K562 (cell line): ENCODE data around the gene PPP1R10. TPM values are rescaled to one million over a fixed set of nuclear protein-coding genes. Genes with fewer than 3 reads are reported as not detected.

Source experiments
- RBFOX2 ChIP-seq: fragments of 200-400 bp; formaldehyde crosslinking; IDR thresholded peaks from 2 replicates; pipeline ENCODE4 v1.6.1; 2017; ENCODE audit warnings: low read depth, mild to moderate bottlenecking, low read length, moderate library complexity
- TFAM ChIP-seq: fragments of 250-450 bp; sonication (Bioruptor Pico); conservative IDR thresholded peaks from 2 replicates; pipeline ENCODE4 v1.5.0; 2021; ENCODE audit warnings: mild to moderate bottlenecking, moderate library complexity
- polyA plus RNA-seq, 8 experiments: library from polyadenylated mRNA; depleted of rRNA in 4 of 8; stranded (reverse) in 5 of 8; unstranded in 3 of 8; fragments of >200 nt; fragmentation: Nextera tagmentation in 2 of 8; fragmentation: Illumina TruSeq in 1 of 8; extraction: Ambion mirVana in 2 of 8; extraction: Trizol in 1 of 8; gene quantifications; 2 replicates each; pipeline versions ENCODE4 v1.2.1 to v1.2.3, GENCODE V29; 2011 to 2014; ENCODE audit warnings: inconsistent platforms in 1 of 8, missing spikeins in 1 of 8
- total RNA-seq, 7 experiments: library from RNA; depleted of rRNA in 6 of 7; stranded (reverse); fragments of >200 nt in 6 of 7; fragmentation: Illumina TruSeq in 2 of 7; extraction: Trizol in 2 of 7; gene quantifications; 2 replicates each; pipeline versions ENCODE4 v1.2.1 to v1.2.3, GENCODE V29; 2011 to 2021; ENCODE audit warnings: low replicate concordance in 1 of 7
- TF ChIP-seq, protein P1 (sequence below): fragments of 150-350 bp; conservative IDR thresholded peaks from 2 replicates; pipeline ENCODE4 v1.6.1; 2014; ENCODE audit warnings: low read length
- TF ChIP-seq, protein P2 (sequence below): fragments of 250-450 bp; sonication (Bioruptor Pico); IDR thresholded peaks from 2 replicates; pipeline ENCODE4 v1.4.0; 2020; ENCODE audit warnings: mild to moderate bottlenecking
- TF ChIP-seq, protein P3 (sequence below): fragments of 250-450 bp; sonication (Bioruptor Pico); IDR thresholded peaks from 2 replicates; pipeline ENCODE4 v1.9.0; 2021; ENCODE audit warnings: mild to moderate bottlenecking, inconsistent platforms
- TF ChIP-seq, protein P4 (sequence below): fragments of 450-650 bp; IDR thresholded peaks from 2 replicates; pipeline ENCODE4 v1.6.1; 2016; ENCODE audit warnings: mild to moderate bottlenecking, moderate library complexity

The PPP1R10 gene
- total and polyA plus RNA-seq, 9 of the 15 experiments (the other 6 are each of a cell fraction or from before 2014, with no cell fraction given), result 14.1 to 65.5 (median 32.6) TPM

DNA sequence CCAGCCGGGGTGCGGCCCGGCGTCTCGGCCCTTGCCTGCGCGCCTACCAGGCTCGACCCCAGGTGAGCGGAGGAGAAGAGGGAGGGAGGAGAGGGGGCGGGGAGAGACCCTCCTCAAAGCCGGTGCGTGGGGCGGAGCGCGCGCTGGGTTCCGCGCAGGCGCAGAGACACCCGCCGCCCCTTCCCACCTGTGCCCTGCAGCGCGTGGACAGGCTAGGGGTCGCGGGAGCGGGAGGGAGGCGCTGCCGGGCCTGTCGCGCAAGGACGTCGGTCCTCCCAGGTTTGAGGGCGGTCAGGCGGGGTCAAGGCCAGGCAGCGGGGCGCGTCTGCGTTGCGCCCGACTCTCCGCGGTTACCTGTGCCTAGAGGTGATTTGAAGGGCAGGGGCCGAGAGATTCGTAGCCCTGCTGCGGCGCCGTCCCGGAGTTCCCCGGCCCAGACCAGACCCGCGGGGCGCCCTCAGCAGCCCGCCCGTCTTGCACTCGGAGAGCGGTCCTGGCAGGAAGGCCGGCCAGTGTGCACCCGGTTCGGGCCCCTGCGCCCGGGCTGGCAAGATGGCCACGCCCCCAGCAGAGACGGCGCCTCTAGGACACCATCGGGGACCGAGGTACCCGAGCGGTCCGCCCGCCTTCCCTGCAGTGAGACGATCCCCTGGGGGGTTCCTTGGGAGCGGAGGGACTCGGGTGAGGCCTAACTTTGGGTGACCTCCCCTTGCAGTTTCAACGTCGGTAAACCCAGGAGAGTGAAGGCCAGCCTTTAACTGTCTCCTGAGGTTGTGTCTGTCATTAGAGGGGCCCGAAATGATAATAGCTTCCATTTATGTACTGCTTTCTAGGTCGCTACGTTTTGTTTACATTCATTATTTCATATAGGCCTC lies 30.4 kb upstream of the PPP1R10 start (continued):
- TF ChIP-seq, protein P1, sequence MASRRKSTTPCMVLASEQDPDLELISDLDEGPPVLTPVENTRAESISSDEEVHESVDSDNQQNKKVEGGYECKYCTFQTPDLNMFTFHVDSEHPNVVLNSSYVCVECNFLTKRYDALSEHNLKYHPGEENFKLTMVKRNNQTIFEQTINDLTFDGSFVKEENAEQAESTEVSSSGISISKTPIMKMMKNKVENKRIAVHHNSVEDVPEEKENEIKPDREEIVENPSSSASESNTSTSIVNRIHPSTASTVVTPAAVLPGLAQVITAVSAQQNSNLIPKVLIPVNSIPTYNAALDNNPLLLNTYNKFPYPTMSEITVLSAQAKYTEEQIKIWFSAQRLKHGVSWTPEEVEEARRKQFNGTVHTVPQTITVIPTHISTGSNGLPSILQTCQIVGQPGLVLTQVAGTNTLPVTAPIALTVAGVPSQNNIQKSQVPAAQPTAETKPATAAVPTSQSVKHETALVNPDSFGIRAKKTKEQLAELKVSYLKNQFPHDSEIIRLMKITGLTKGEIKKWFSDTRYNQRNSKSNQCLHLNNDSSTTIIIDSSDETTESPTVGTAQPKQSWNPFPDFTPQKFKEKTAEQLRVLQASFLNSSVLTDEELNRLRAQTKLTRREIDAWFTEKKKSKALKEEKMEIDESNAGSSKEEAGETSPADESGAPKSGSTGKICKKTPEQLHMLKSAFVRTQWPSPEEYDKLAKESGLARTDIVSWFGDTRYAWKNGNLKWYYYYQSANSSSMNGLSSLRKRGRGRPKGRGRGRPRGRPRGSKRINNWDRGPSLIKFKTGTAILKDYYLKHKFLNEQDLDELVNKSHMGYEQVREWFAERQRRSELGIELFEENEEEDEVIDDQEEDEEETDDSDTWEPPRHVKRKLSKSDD, result no peak
- no peak for TF ChIP-seq TFAM (CRISPR knock-in tag)
- TF ChIP-seq, protein P2, sequence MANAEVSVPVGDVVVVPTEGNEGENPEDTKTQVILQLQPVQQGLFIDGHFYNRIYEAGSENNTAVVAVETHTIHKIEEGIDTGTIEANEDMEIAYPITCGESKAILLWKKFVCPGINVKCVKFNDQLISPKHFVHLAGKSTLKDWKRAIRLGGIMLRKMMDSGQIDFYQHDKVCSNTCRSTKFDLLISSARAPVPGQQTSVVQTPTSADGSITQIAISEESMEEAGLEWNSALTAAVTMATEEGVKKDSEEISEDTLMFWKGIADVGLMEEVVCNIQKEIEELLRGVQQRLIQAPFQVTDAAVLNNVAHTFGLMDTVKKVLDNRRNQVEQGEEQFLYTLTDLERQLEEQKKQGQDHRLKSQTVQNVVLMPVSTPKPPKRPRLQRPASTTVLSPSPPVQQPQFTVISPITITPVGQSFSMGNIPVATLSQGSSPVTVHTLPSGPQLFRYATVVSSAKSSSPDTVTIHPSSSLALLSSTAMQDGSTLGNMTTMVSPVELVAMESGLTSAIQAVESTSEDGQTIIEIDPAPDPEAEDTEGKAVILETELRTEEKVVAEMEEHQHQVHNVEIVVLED (CRISPR knock-in tag), result no peak
- TF ChIP-seq RBFOX2, result peak; percentile 89
- TF ChIP-seq, protein P3, sequence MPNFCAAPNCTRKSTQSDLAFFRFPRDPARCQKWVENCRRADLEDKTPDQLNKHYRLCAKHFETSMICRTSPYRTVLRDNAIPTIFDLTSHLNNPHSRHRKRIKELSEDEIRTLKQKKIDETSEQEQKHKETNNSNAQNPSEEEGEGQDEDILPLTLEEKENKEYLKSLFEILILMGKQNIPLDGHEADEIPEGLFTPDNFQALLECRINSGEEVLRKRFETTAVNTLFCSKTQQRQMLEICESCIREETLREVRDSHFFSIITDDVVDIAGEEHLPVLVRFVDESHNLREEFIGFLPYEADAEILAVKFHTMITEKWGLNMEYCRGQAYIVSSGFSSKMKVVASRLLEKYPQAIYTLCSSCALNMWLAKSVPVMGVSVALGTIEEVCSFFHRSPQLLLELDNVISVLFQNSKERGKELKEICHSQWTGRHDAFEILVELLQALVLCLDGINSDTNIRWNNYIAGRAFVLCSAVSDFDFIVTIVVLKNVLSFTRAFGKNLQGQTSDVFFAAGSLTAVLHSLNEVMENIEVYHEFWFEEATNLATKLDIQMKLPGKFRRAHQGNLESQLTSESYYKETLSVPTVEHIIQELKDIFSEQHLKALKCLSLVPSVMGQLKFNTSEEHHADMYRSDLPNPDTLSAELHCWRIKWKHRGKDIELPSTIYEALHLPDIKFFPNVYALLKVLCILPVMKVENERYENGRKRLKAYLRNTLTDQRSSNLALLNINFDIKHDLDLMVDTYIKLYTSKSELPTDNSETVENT (CRISPR knock-in tag), result peak; percentile 83
- TF ChIP-seq, protein P4, sequence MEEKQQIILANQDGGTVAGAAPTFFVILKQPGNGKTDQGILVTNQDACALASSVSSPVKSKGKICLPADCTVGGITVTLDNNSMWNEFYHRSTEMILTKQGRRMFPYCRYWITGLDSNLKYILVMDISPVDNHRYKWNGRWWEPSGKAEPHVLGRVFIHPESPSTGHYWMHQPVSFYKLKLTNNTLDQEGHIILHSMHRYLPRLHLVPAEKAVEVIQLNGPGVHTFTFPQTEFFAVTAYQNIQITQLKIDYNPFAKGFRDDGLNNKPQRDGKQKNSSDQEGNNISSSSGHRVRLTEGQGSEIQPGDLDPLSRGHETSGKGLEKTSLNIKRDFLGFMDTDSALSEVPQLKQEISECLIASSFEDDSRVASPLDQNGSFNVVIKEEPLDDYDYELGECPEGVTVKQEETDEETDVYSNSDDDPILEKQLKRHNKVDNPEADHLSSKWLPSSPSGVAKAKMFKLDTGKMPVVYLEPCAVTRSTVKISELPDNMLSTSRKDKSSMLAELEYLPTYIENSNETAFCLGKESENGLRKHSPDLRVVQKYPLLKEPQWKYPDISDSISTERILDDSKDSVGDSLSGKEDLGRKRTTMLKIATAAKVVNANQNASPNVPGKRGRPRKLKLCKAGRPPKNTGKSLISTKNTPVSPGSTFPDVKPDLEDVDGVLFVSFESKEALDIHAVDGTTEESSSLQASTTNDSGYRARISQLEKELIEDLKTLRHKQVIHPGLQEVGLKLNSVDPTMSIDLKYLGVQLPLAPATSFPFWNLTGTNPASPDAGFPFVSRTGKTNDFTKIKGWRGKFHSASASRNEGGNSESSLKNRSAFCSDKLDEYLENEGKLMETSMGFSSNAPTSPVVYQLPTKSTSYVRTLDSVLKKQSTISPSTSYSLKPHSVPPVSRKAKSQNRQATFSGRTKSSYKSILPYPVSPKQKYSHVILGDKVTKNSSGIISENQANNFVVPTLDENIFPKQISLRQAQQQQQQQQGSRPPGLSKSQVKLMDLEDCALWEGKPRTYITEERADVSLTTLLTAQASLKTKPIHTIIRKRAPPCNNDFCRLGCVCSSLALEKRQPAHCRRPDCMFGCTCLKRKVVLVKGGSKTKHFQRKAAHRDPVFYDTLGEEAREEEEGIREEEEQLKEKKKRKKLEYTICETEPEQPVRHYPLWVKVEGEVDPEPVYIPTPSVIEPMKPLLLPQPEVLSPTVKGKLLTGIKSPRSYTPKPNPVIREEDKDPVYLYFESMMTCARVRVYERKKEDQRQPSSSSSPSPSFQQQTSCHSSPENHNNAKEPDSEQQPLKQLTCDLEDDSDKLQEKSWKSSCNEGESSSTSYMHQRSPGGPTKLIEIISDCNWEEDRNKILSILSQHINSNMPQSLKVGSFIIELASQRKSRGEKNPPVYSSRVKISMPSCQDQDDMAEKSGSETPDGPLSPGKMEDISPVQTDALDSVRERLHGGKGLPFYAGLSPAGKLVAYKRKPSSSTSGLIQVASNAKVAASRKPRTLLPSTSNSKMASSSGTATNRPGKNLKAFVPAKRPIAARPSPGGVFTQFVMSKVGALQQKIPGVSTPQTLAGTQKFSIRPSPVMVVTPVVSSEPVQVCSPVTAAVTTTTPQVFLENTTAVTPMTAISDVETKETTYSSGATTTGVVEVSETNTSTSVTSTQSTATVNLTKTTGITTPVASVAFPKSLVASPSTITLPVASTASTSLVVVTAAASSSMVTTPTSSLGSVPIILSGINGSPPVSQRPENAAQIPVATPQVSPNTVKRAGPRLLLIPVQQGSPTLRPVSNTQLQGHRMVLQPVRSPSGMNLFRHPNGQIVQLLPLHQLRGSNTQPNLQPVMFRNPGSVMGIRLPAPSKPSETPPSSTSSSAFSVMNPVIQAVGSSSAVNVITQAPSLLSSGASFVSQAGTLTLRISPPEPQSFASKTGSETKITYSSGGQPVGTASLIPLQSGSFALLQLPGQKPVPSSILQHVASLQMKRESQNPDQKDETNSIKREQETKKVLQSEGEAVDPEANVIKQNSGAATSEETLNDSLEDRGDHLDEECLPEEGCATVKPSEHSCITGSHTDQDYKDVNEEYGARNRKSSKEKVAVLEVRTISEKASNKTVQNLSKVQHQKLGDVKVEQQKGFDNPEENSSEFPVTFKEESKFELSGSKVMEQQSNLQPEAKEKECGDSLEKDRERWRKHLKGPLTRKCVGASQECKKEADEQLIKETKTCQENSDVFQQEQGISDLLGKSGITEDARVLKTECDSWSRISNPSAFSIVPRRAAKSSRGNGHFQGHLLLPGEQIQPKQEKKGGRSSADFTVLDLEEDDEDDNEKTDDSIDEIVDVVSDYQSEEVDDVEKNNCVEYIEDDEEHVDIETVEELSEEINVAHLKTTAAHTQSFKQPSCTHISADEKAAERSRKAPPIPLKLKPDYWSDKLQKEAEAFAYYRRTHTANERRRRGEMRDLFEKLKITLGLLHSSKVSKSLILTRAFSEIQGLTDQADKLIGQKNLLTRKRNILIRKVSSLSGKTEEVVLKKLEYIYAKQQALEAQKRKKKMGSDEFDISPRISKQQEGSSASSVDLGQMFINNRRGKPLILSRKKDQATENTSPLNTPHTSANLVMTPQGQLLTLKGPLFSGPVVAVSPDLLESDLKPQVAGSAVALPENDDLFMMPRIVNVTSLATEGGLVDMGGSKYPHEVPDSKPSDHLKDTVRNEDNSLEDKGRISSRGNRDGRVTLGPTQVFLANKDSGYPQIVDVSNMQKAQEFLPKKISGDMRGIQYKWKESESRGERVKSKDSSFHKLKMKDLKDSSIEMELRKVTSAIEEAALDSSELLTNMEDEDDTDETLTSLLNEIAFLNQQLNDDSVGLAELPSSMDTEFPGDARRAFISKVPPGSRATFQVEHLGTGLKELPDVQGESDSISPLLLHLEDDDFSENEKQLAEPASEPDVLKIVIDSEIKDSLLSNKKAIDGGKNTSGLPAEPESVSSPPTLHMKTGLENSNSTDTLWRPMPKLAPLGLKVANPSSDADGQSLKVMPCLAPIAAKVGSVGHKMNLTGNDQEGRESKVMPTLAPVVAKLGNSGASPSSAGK, result peak; percentile 30
